GM12878 (cell line): ENCODE results near the gene ERVK3-1. TPM values are rescaled to one million over a fixed set of nuclear protein-coding genes. Genes with fewer than 3 reads are reported as not detected.

Experiments used
- ATAC-seq: fragments of 200-7000 bp; cut with Tn5 transposase; 3 replicates; pipeline ENCODE4 v1.9.1; 2020; ENCODE audit warnings: mild to moderate bottlenecking, moderate library complexity
- BruUV-seq: library from RNA; stranded (reverse); fragments of 400-500 nt; replicated peaks from 2 replicates; lab custom pipeline; 2021; lab: Mats Ljungman, UMichigan
- CTCF ChIA-PET: fragments of 300-600 bp; sonication (Branson Sonifier 250); formaldehyde crosslinking; extraction: SDS; loops from one replicate; lab custom pipeline; 2021; ENCODE audit warnings: inconsistent platforms; lab: Yijun Ruan, JAX
- POLR2A ChIA-PET: fragments of 350-600 bp; formaldehyde crosslinking; extraction: SDS; loops from one replicate; lab custom pipeline; 2021; ENCODE audit warnings: inconsistent platforms; lab: Charles Lee
- RAD21 ChIA-PET: fragments of 300-600 bp; sonication (Branson Sonifier 250); formaldehyde crosslinking; loops from one replicate; lab custom pipeline; 2023; ENCODE audit warnings: antibody characterized with exemption; ENCODE audit not compliant: unreplicated experiment; lab: Charles Lee
- SMC1A ChIA-PET: fragments of 300-600 bp; sonication (Branson Sonifier 250); formaldehyde crosslinking; loops from one replicate; lab custom pipeline; 2023; ENCODE audit not compliant: unreplicated experiment, uncharacterized antibody; lab: Charles Lee
- DNase-seq: peaks from one replicate; pipeline ENCODE4 v3.0.0-alpha.2; 2011; ENCODE audit warnings: low read depth, low spot score
- FAIRE-seq: peaks from 3 replicates; lab custom pipeline; 2011; peaks lifted over from hg19 to GRCh38; lab: Jason Lieb, UNC
- H2AFZ ChIP-seq: 2 replicates; pipeline ENCODE4 v1.6.0; 2011; ENCODE audit warnings: low read depth, low read length, control low read depth; ENCODE audit not compliant: control insufficient read depth
- H3K27ac ChIP-seq: 2 replicates; pipeline ENCODE4 v1.5.1; 2011; ENCODE audit warnings: control low read depth; ENCODE audit not compliant: control insufficient read depth, insufficient read depth
- H3K27me3 ChIP-seq, 2 experiments: replicated peaks in 1 of 2; 2 replicates each; pipeline versions ENCODE4 v1.6.0 to v1.6.1; 2011; ENCODE audit warnings: low read length in 1 of 2; ENCODE audit not compliant: control insufficient read depth in 2 of 2, insufficient read depth in 2 of 2
- H3K36me3 ChIP-seq, 2 experiments: 2 replicates each; pipeline ENCODE4 v1.5.1; 2011; ENCODE audit warnings: low read length in 1 of 2; ENCODE audit not compliant: control insufficient read depth in 2 of 2, insufficient read depth in 2 of 2
- H3K4me1 ChIP-seq: 2 replicates; pipeline ENCODE4 v1.6.1; 2011; ENCODE audit warnings: mild to moderate bottlenecking, low read length, moderate library complexity, mixed read lengths; ENCODE audit not compliant: control insufficient read depth, insufficient read depth
- H3K4me2 ChIP-seq: 2 replicates; pipeline ENCODE4 v1.6.0; 2011; ENCODE audit warnings: control low read depth; ENCODE audit not compliant: control insufficient read depth, insufficient read depth
- H3K4me3 ChIP-seq: fragments of 200-600 bp; sonication (generic); 2 replicates; pipeline ENCODE4 v1.5.1; 2016
- H3K79me2 ChIP-seq: 2 replicates; pipeline ENCODE4 v1.6.0; 2011; ENCODE audit warnings: low read length; ENCODE audit not compliant: control insufficient read depth, insufficient read depth
- H3K9ac ChIP-seq: 2 replicates; pipeline ENCODE4 v1.8.0; 2011; ENCODE audit warnings: low read length, control low read depth, mixed read lengths; ENCODE audit not compliant: control insufficient read depth, insufficient read depth
- H3K9me3 ChIP-seq: replicated peaks from 3 replicates; pipeline ENCODE4 v1.5.1; 2011; ENCODE audit warnings: mild to moderate bottlenecking, low read length; ENCODE audit not compliant: control insufficient read depth, insufficient read depth
- H4K20me1 ChIP-seq: 2 replicates; pipeline ENCODE4 v1.6.0; 2011; ENCODE audit not compliant: control insufficient read depth, insufficient read depth
- BACH1 ChIP-seq: fragments of 450-650 bp; IDR thresholded peaks from 2 replicates; pipeline ENCODE4 v1.6.1; 2017; ENCODE audit warnings: mild to moderate bottlenecking, borderline replicate concordance
- BCL3 ChIP-seq: IDR thresholded peaks from 2 replicates; pipeline ENCODE4 v1.6.1; 2011; ENCODE audit warnings: borderline replicate concordance, low read depth, mild to moderate bottlenecking, moderate library complexity, low read length; ENCODE audit not compliant: insufficient read depth, poor library complexity, severe bottlenecking
- EED ChIP-seq: sonication (generic); IDR thresholded peaks from 2 replicates; pipeline ENCODE4 v1.6.1; 2016; ENCODE audit warnings: antibody characterized with exemption, low read depth
- EGR1 ChIP-seq, 2 experiments: IDR thresholded peaks; 1 replicate in 1 of 2; 2 replicates in 1 of 2; pipeline ENCODE4 v1.6.1; 2011 to 2012; ENCODE audit warnings: low read depth in 2 of 2, low read length in 2 of 2, borderline replicate concordance in 1 of 2, mild to moderate bottlenecking in 1 of 2, moderate library complexity in 1 of 2
- EP300 ChIP-seq, 2 experiments: fragments of 150-350 bp in 1 of 2; IDR thresholded peaks; 2 replicates each; pipeline ENCODE4 v1.6.1; 2011 to 2012; ENCODE audit warnings: low read depth in 2 of 2, low read length in 2 of 2, borderline replicate concordance in 1 of 2, improper control_type of control experiment in 1 of 2, inconsistent platforms in 1 of 2; ENCODE audit not compliant: control insufficient read depth in 1 of 2
- EZH2 ChIP-seq: IDR thresholded peaks from 2 replicates; pipeline ENCODE4 v1.6.1; 2012; ENCODE audit warnings: low read depth, mild to moderate bottlenecking, control low read depth, inconsistent platforms, low read length, borderline replicate concordance; ENCODE audit not compliant: control insufficient read depth
- HDAC6 ChIP-seq: fragments of 200-600 bp; sonication (generic); IDR thresholded peaks from one replicate; pipeline ENCODE4 v1.8.0; 2017; ENCODE audit warnings: antibody characterized with exemption; ENCODE audit not compliant: unreplicated experiment
- JUNB ChIP-seq: IDR thresholded peaks from 2 replicates; pipeline ENCODE4 v1.6.1; 2016; ENCODE audit warnings: antibody characterized with exemption, mild to moderate bottlenecking
- JUND ChIP-seq: IDR thresholded peaks from 2 replicates; pipeline ENCODE4 v1.6.1; 2012; ENCODE audit warnings: low read depth, mild to moderate bottlenecking, low read length, improper control_type of control experiment, moderate library complexity
- NBN ChIP-seq: fragments of 450-650 bp; IDR thresholded peaks from 2 replicates; pipeline ENCODE4 v1.6.1; 2016
- PBX3 ChIP-seq: IDR thresholded peaks from 2 replicates; pipeline ENCODE4 v1.6.1; 2011; ENCODE audit warnings: mild to moderate bottlenecking, low read depth, low read length, moderate library complexity; ENCODE audit not compliant: insufficient replicate concordance
- PML ChIP-seq: IDR thresholded peaks from 2 replicates; pipeline ENCODE4 v1.6.1; 2012; ENCODE audit warnings: low read length, inconsistent platforms
- WRNIP1 ChIP-seq: IDR thresholded peaks from 2 replicates; pipeline ENCODE4 v1.6.1; 2011; ENCODE audit warnings: low read depth, low read length, improper control_type of control experiment, borderline replicate concordance
- WGBS: methylation state at CpG from one replicate; pipeline ENCODE4 v1.1.6; 2016; ENCODE audit warnings: low lambda C conversion rate; ENCODE audit not compliant: insufficient replicate concordance, insufficient coverage; ENCODE audit errors: missing lambda C conversion rate; 5-methylcytosine and 5-hydroxymethylcytosine counted together
- in situ Hi-C: fragments of 300-500 bp; cut with MboI; formaldehyde crosslinking; loops from 9 replicates; pipeline ENCODE4 v1.14.3; 2018; ENCODE audit warnings: mixed read lengths
- intact Hi-C: fragments of 100-400 bp; cut with micrococcal nuclease; formaldehyde crosslinking; loops from one replicate; pipeline ENCODE4 v1.14.2; 2022; ENCODE audit not compliant: unreplicated experiment
- polyA plus RNA-seq, 11 experiments: library from polyadenylated mRNA; depleted of rRNA in 4 of 11; unstranded in 6 of 11; stranded (reverse) in 5 of 11; fragments of >200 nt; fragmentation: Nextera tagmentation in 4 of 11; fragmentation: Illumina TruSeq in 1 of 11; extraction: Ambion mirVana in 4 of 11; extraction: Trizol in 1 of 11; gene quantifications; 1 replicate in 1 of 11; 2 replicates in 10 of 11; pipeline versions ENCODE4 v1.2.1 to v1.2.3, GENCODE V29; 2011 to 2016; ENCODE audit warnings: inconsistent platforms in 2 of 11, missing spikeins in 2 of 11, low read depth in 1 of 11
- total RNA-seq, 4 experiments: library from RNA; depleted of rRNA in 3 of 4; stranded (reverse); fragments of >200 nt in 3 of 4; fragmentation: Illumina TruSeq in 1 of 4; extraction: Trizol in 1 of 4; gene quantifications; 2 replicates each; pipeline versions ENCODE4 v1.2.1 to v1.2.3, GENCODE V29; 2013 to 2021

The ERVK3-1 gene
- total and polyA plus RNA-seq, 10 of the 15 experiments (the other 5 are each of a cell fraction or from before 2014, with no cell fraction given): 59.3 to 172 (median 95.8) TPM

- FAIRE-seq (no peak), DNase-seq (no peak), ATAC-seq (no peak)
- Histone ChIP-seq H4K20me1 (no peaks in the 10 kb centered on the region), H3K4me2 (no peak overlapping the region), H3K36me3 (no peaks in the 10 kb centered on the region), H3K27me3 (no peaks in the 10 kb centered on the region), H3K4me3 (no peak overlapping the region), H3K27ac (no peak overlapping the region), H3K4me1 (no peaks in the 10 kb centered on the region; the same call in 1 of the 2 replicates), H3K9me3 (peaks cover 9% of the 10 kb centered on the region), H3K9ac (no peak overlapping the region), H2AFZ (no peak overlapping the region), H3K79me2 (peaks cover 9% of the 10 kb centered on the region)
- POLR2A ChIA-PET: no interaction called here
- 100% methylated on average over 2 of the region's 2 CpGs for WGBS
- BruUV-seq: no TSS peak
- SMC1A ChIA-PET: no interaction called here
- RAD21 ChIA-PET: no interaction called here
- intact Hi-C loops: no loop called here
- CTCF ChIA-PET: no interaction called here
- in situ Hi-C loops: loop anchor here (10.0 kb wide), 1 partner anchor 1860 kb away; no protein-coding TSS in a partner anchor
- TF ChIP-seq PBX3 (no peak), BCL3 (no peak)
Observed at GRCh38 chr19:58274771-58275201, 30.4 kb upstream of the ERVK3-1 start.

- no peak for FAIRE-seq
- ChIA-PET CTCF (interaction anchor here (0.8 kb wide), 1 partner anchor 34 kb away, joined by 3 read pairs; no protein-coding TSS in a partner anchor), SMC1A (no interaction called here), POLR2A (interaction anchor here (1.1 kb wide), 1 partner anchor 21 kb away, joined by 3 read pairs; no protein-coding TSS in a partner anchor), RAD21 (no interaction called here)
- no peaks in the 10 kb centered on the region; the same call in 1 of the 2 replicates for H3K4me1 ChIP-seq
- peaks cover 5% of the 10 kb centered on the region for H3K9me3 ChIP-seq
- no peak overlapping the region for H3K9ac ChIP-seq
- no peaks in the 10 kb centered on the region for H4K20me1 ChIP-seq
- no peak overlapping the region for H3K27ac ChIP-seq
- BruUV-seq: no TSS peak
- H3K27me3 ChIP-seq: no peaks in the 10 kb centered on the region
- ATAC-seq: no peak
- no peak overlapping the region for H3K4me2 ChIP-seq
- no peak overlapping the region for H3K4me3 ChIP-seq
- peaks cover 16% of the 10 kb centered on the region for H3K79me2 ChIP-seq
- no peak overlapping the region for H2AFZ ChIP-seq
- in situ Hi-C loops (loop anchor here (10.0 kb wide), 1 partner anchor 1861 kb away; no protein-coding TSS in a partner anchor), intact Hi-C loops (no loop called here)
- WGBS: 96% methylated on average over 3 of the region's 3 CpGs
- no peaks in the 10 kb centered on the region for H3K36me3 ChIP-seq
- no peak for DNase-seq
- TF ChIP-seq EGR1 (IDR thresholded peaks at IDR 0.05; ENCODE audit: borderline replicate concordance in 1 of 2, low read depth in 2 of 2, low read length in 2 of 2): no peak
- no peak for TF ChIP-seq PML
- TF ChIP-seq JUNB: no peak
- no peak for TF ChIP-seq JUND
- TF ChIP-seq BACH1: no peak
- no peak for TF ChIP-seq WRNIP1
- no peak for TF ChIP-seq HDAC6
- TF ChIP-seq EZH2: no peak
- no peak for TF ChIP-seq EP300 (IDR thresholded peaks at IDR 0.05; ENCODE audit: borderline replicate concordance in 1 of 2, control insufficient read depth in 1 of 2, low read depth in 2 of 2, low read length in 2 of 2)
- TF ChIP-seq EED: no peak
- no peak for TF ChIP-seq NBN
Observed at GRCh38 chr19:58275564-58275963, 29.6 kb upstream of the ERVK3-1 start.
